ENCODE measurements around the gene CDX1.

CDX1 gene

GRCh38 chr5:150184990-150185912 is 18.7 kb downstream of the CDX1 start:
- DNase-seq = no peak

DNA sequence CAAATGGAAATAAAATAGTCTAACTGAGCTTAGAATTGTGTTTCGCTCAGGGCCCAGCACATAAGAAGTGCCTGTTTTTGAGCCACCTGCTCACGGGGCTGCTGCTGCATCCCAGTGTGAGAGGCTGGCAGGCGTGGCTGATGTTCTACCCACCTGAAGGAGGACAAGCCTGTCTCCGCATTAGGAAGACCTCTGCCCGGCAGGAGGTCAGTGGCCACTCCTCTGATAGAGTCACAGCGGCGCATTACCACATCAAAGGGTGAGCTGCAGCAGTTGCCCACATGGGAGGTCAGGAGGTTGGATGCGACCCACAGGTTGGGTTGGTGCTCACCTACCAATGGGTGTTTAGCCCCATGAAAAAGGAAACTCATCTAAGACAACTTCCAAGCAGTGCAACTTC is 19.6 kb downstream of the CDX1 start:
- no peak for DNase-seq

DNA sequence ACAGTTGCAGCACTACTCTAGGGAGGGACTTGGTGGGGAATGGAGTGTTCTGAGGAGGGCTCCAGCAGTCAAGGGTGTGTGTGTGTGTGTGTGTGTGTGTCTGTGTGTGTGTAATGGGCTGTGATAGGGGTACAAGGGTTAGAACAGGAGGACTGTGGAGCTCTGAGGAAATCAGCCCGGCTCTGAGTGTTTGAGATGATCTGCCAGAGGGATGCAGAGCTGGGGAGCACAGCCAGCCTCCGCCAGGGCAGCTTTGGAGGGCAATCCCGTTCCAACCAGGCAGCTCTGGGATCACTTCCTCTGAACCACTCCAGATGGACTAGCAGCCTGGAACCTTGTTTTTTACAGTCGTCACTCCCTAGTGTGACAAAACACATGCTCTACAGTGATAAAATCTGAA is 20.3 kb downstream of the CDX1 start:
- DNase-seq = no peak

GRCh38 chr5:150188146-150188842 is 21.7 kb downstream of the CDX1 start:
- no peak for DNase-seq

- no peak for DNase-seq
These were observed 22.7 kb downstream of the CDX1 start for GRCh38 chr5:150189326-150189725.

DNA sequence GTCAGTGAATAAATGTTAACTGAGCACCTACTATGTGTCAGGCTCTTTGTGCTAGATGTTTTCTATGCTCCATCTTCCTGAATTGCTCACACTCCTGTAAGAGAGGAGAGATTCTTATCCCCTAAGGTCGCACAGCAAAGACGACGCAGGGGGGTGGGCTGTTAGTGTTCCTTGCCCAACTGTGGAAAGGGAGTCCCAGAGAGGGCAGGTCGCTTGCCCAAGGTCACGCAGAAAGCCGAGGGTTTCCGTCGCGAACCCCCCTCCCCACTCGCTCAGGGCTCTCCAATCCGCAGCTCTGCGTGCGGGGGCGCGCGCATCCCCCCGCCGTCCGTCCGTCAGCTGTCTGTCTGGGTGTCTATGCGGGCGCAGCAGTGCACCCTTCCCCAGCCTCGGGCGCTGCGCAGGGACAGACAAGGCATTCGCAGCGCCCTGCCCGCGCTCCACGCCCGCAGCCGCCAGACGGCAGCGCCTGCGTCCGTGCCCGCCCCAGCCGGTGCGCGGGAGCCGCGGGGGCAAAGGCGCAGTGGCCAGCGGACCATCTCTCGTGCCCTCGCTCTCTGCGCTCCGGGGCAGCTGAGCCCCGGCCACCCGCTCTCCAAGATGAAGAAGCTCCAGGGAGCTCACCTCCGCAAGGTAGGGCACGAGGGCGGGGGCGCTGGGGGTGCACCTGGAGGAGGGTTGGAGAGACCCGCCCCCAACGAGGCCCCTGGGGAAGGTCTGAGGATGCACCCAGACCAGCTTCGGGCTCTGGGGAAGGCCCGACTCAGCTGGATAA is 23.3 kb downstream of the CDX1 start, which contains the start of gene SLC6A7:
Gene SLC6A7 (plus strand): TSS at position 335 of the 775 bp plus-strand sequence. CDS start 266 bp downstream, at position 601.
- DNase-seq = no peak

GRCh38 chr5:150190503-150190979 is 24.0 kb downstream of the CDX1 start:
- no peak for DNase-seq

GRCh38 chr5:150190987-150191386 is 24.4 kb downstream of the CDX1 start:
- DNase-seq = no peak

- DNase-seq = no peak
These were observed 25.9 kb downstream of the CDX1 start for GRCh38 chr5:150192462-150192861.

GRCh38 chr5:150195736-150196485 is 29.3 kb downstream of the CDX1 start:
- no peak for DNase-seq

GRCh38 chr5:150196514-150196913 is 29.9 kb downstream of the CDX1 start:
- no peak for DNase-seq

DNA sequence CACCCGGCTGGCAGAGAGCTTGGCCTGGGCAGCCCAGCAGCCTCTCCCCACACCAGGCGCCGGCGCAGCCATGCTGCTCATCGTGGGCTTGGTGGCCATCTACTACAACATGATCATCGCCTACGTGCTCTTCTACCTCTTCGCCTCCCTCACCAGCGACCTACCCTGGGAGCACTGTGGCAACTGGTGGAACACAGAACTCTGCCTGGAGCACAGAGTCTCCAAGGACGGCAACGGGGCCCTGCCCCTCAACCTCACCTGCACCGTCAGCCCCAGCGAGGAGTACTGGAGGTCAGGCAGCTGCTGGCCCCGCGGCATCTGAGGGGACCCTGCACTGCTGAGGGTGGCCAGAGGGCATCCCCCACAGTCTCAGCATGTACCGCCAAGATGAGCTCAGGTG is 30.4 kb downstream of the CDX1 start:
- DNase-seq = no peak

- no peak for DNase-seq
These were observed 30.9 kb downstream of the CDX1 start for GRCh38 chr5:150197476-150197875.

- DNase-seq = no peak
These were observed 35.9 kb downstream of the CDX1 start for GRCh38 chr5:150202501-150202900.

DNA sequence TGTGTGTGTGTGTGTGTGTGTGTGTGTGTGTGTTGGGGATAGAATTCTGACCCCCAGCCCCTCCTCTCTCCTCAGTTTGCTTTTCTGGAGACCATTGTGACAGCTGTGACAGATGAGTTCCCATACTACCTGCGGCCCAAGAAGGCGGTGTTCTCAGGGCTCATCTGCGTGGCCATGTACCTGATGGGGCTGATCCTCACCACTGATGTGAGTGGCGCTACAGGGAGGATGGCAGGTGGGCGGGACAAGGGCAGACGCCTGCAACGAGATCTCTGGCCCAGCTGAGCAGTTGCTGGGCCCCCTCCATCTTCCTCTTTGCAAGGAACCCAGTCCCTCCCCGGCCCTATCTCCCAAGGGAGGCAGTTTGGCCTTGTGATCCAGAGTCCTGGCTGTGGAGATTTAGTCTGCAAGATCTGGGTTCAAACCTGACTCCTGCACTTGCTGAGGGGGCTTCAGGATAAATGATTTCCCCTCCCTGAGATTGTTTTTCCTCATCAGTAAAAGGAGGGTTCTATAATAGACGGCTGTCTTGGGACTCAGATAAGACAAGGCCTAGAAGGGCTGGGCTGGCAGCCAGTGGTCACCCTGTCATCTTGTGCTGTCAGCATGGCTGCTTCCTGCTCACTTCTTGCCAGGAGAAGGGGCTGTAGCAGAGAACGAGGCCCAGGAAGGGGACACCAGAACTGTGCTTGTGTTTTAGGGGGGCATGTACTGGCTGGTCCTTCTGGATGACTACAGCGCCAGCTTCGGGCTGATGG is 37.4 kb downstream of the CDX1 start:
- DNase-seq = no peak

GRCh38 chr5:150204590-150204960 is 38.0 kb downstream of the CDX1 start:
- no peak for DNase-seq

DNA sequence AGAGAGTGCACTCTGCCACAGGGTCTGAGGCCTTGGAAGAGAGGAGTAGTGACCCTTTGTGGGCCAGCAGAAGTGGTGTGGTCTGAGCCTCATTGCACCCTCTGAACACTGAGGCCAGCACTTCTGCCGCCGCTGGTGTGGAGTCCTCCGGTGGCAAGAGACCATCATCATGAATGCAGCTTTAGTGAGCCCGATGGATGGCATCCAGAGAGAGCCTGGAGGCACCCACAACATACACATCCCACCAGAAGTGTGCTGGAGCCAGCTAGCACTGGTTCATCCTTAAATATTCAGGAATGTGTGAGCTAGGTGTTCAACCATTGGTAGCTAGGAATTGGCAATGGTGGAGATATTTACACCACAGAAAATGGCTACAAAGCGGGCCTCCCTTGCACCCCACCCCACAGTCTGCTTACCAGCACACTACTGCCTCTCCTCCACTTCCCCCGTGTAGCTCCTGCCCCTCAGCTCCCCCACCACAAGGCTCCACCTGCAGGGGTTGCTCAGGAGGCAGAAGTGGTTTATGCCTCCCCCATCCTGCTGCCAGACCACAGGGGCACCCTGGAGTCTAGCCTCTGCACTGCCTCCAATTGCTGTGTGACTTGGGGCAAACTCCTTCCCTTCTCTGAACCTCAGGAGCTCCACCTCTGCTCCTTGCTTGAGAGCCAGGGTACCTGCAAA is 39.7 kb downstream of the CDX1 start:
- no peak for DNase-seq

DNA sequence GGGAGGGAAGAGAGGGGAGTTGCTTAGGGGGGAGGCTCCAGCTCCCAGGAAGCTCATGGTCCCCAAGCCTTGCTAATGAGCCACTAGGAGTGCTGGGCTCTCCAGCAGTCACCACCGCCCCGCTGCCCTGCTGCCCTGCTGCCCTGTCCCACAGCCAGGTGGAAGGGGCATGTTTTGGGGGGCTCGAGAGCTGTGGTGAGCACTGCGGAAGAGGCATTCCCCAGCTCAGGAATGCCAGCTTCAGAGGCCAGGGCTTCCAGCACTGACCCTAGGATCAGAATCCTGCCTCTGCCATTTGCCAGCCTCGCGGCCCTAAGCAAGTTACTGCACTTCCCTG is 40.2 kb downstream of the CDX1 start:
- no peak for DNase-seq

DNA sequence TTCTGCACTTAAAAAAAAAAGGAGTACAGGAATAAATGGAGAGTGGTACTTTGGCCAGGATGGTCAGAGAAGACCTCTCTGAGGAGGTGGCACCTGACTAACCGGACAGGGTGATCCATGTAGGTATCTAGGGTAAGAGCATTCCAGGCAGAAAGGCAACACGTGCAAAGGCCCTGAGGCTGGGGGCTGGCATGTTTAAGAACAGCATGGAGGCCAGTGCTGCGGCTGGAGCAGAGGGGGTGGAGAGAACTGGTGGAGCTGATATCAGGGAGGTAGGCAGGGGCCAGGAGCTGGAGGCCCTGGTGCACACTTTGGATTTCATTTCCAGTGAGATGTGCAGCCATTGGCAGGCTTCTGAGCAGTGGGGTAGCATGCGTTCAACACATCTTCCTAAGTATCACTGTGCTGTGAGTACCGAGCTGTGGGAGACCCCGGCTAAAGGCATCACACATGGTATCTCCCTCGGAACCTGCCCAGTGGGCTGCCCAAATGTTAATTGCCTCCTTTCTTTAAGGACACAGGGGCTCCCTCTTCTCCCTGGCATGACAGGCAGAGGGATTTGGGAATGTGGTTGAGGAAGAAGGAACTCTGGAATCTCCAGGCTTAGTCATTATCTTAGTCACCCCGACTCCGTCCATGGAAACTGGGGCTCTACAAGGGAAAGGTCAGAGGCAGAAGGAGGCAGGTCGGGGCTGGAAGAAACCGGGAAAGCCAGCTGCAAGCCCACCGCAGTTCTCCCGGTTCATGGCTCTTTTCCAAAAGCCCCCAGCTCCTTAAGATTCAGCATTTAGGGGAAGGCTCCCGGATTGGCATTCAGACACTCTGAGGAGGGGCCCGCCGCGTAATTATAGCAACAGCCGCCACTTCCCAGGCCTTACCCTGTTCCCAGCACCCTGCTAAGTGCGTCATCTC is 41.9 kb downstream of the CDX1 start:
- no peak for DNase-seq

DNA sequence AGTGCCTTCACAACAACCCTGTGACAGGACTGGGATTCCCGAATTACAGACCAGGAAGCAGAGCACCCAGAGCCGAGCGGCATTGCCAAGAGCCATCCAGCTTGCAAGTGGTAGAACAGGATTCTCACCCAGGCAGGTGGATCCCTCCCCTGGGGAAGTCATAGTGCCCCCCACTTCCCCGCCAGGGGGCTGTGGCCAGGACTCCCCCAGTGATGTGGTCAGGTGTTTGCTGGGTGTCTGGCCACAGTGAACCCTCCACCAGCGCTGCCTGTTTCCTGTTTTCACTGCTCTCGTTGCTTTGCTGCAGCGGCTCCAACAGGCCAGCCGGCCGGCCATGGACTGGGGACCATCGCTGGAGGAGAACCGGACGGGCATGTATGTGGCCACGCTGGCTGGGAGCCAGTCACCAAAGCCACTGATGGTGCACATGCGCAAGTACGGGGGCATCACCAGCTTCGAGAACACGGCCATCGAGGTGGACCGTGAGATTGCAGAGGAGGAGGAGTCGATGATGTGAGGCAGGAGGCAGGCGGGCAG is 42.6 kb downstream of the CDX1 start:
- DNase-seq = no peak
